Stomach (tissue), 9 donors: ENCODE data around the gene PMFBP1. TPM values are rescaled to one million over a fixed set of nuclear protein-coding genes. Genes with fewer than 3 reads are reported as not detected.

ENCODE experiments used
- DNase-seq, 2 donors: peaks; one replicate each; pipeline versions ENCODE4 v3.0.0 to v3.0.0-alpha.2; 2013 to 2019
- H3K27ac ChIP-seq, 5 donors: fragments of 200-600 bp in 4 of 5; sonication (generic) in 4 of 5; one replicate each; pipeline ENCODE4 v1.5.1; 2013 to 2019; ENCODE audit warnings: mild to moderate bottlenecking in 1 of 5, moderate library complexity in 1 of 5
- H3K27me3 ChIP-seq, 3 donors: fragments of 200-600 bp; sonication (generic); one replicate each; pipeline ENCODE4 v1.5.1; 2017 to 2019; ENCODE audit warnings: mixed run types in 1 of 3
- H3K36me3 ChIP-seq, 4 donors: fragments of 200-600 bp; sonication (generic); 1 replicate in 3 of 4; 2 replicates in 1 of 4; pipeline ENCODE4 v1.5.1; 2016 to 2019
- H3K4me1 ChIP-seq, 4 donors: fragments of 200-600 bp; sonication (generic); one replicate each; pipeline ENCODE4 v1.5.1; 2016 to 2019
- H3K4me3 ChIP-seq, 4 donors: fragments of 200-600 bp; sonication (generic) in 3 of 4; one replicate each; pipeline ENCODE4 v1.5.1; 2016 to 2019; ENCODE audit warnings: mild to moderate bottlenecking in 1 of 4
- H3K9me3 ChIP-seq, 4 donors: fragments of 200-600 bp; sonication (generic); one replicate each; pipeline ENCODE4 v1.5.1; 2016 to 2019
- CTCF ChIP-seq, 7 experiments: fragments of 450-650 bp in 4 of 7; fragments of 200-600 bp in 3 of 7; sonication (generic) in 3 of 7; IDR thresholded peaks; one replicate each; pipeline ENCODE4 v1.5.1; 2016 to 2019; ENCODE audit warnings: antibody characterized with exemption in 7 of 7, control low read depth in 2 of 7, mild to moderate bottlenecking in 1 of 7
- EP300 ChIP-seq: sonication (generic); formaldehyde crosslinking; IDR thresholded peaks from one replicate; pipeline ENCODE4 v1.6.1; 2017; ENCODE audit warnings: antibody characterized with exemption
- POLR2A ChIP-seq, 4 donors: fragments of 450-650 bp; IDR thresholded peaks; one replicate each; pipeline ENCODE4 v1.6.1; 2016; ENCODE audit warnings: antibody characterized with exemption in 4 of 4, control low read depth in 2 of 4, mild to moderate bottlenecking in 1 of 4, moderate library complexity in 1 of 4
- POLR2AphosphoS5 ChIP-seq, 3 donors: sonication (generic); formaldehyde crosslinking; IDR thresholded peaks; one replicate each; pipeline ENCODE4 v1.6.1; 2016; ENCODE audit warnings: antibody characterized with exemption in 3 of 3
- WGBS, 5 donors: extraction: QIAGEN DNeasy Blood & Tissue Kit in 3 of 5; methylation state at CpG; one replicate each; pipeline versions ENCODE4 v1.1.5 to v1.1.7; 2013 to 2018; 5-methylcytosine and 5-hydroxymethylcytosine counted together
- intact Hi-C: fragments of 100-400 bp; cut with DNase I; formaldehyde crosslinking; loops from one replicate; pipeline ENCODE4 v1.15.1; 2023; ENCODE audit warnings: low total_unique reads
- polyA plus RNA-seq, 3 donors: library from polyadenylated mRNA; stranded (reverse); fragments of 200-250 nt; gene quantifications; one replicate each; pipeline ENCODE4 v1.2.3, GENCODE V29; 2013
- total RNA-seq, 5 donors: library from RNA; depleted of rRNA; stranded (reverse); fragments of >200 nt; gene quantifications; one replicate each; pipeline versions ENCODE4 v1.1.0 to v1.2.3, GENCODE V29; 2014 to 2016
- donor health status: healthy with polysubstance abuse.
- donor health status: Bipolar disorder and iron deficiency.
- donor health status: healthy.

The PMFBP1 gene
- total and polyA plus RNA-seq, 8 donors = 0.29 to 9.8 (median 0.92) TPM; not detected in 1

GRCh38 chr16:72109966-72110530, 61.9 kb downstream of the PMFBP1 start:
- DNase-seq = no peak
- intact Hi-C loops = no loop called here
- Histone ChIP-seq H3K4me3 (no peak overlapping the region), H3K27me3 (no peaks in the 10 kb centered on the region), H3K36me3 (peaks cover 76 to 90% (median 87%) of the 10 kb centered on the region in 4 donors), H3K27ac (no peak overlapping the region), H3K9me3 (no peaks in the 10 kb centered on the region), H3K4me1 (no peaks in the 10 kb centered on the region)
- 90 to 93% (median 90%) methylated on average over 12 of the region's 12 CpGs for WGBS, 5 donors
- TF ChIP-seq POLR2A (IDR thresholded peaks at IDR 0.05) = no peak
- no peak for TF ChIP-seq POLR2AphosphoS5 (IDR thresholded peaks at IDR 0.05)
- no peak for TF ChIP-seq CTCF (IDR thresholded peaks at IDR 0.05)
- no peak for TF ChIP-seq EP300

- Histone ChIP-seq H3K36me3 (peaks cover 84 to 98% (median 94%) of the 10 kb centered on the region in 4 donors), H3K4me3 (no peak overlapping the region), H3K27me3 (no peaks in the 10 kb centered on the region), H3K27ac (no peak overlapping the region), H3K9me3 (no peaks in the 10 kb centered on the region), H3K4me1 (no peaks in the 10 kb centered on the region)
- no peak for DNase-seq
- intact Hi-C loops = no loop called here
- 92 to 95% (median 95%) methylated on average over 12 of the region's 12 CpGs for WGBS, 5 donors
- TF ChIP-seq POLR2A (IDR thresholded peaks at IDR 0.05) (no peak), CTCF (IDR thresholded peaks at IDR 0.05) (no peak), EP300 (no peak), POLR2AphosphoS5 (IDR thresholded peaks at IDR 0.05) (no peak)
Measured at GRCh38 chr16:72109300-72109699, 62.7 kb downstream of the PMFBP1 start.

GRCh38 chr16:72108353-72109102, 63.4 kb downstream of the PMFBP1 start:
- 83 to 92% (median 87%) methylated on average over 13 to 16 of the region's 16 CpGs for WGBS, 5 donors
- no peak for DNase-seq
- Histone ChIP-seq H3K27ac (no peak overlapping the region), H3K4me1 (no peaks in the 10 kb centered on the region), H3K36me3 (peaks cover 92 to 100% (median 100%) of the 10 kb centered on the region in 4 donors), H3K27me3 (no peaks in the 10 kb centered on the region), H3K9me3 (no peaks in the 10 kb centered on the region), H3K4me3 (no peak overlapping the region)
- TF ChIP-seq POLR2AphosphoS5 (IDR thresholded peaks at IDR 0.05) = no peak
- no peak for TF ChIP-seq POLR2A (IDR thresholded peaks at IDR 0.05)
- no peak for TF ChIP-seq EP300
- no peak for TF ChIP-seq CTCF (IDR thresholded peaks at IDR 0.05)
- intact Hi-C loops = no loop called here

GRCh38 chr16:72107371-72107770, 64.6 kb downstream of the PMFBP1 start:
- intact Hi-C loops = no loop called here
- H3K4me3 ChIP-seq = no peak overlapping the region
- 93 to 98% (median 95%) methylated on average over 12 to 17 of the region's 17 CpGs for WGBS, 5 donors
- TF ChIP-seq POLR2AphosphoS5 (IDR thresholded peaks at IDR 0.05) (no peak), EP300 (no peak), POLR2A (IDR thresholded peaks at IDR 0.05) (no peak), CTCF (IDR thresholded peaks at IDR 0.05) (no peak)
- H3K27me3 ChIP-seq = no peaks in the 10 kb centered on the region
- H3K27ac ChIP-seq = no peak overlapping the region
- peaks cover 97 to 100% (median 100%) of the 10 kb centered on the region in 4 donors for H3K36me3 ChIP-seq
- no peaks in the 10 kb centered on the region for H3K9me3 ChIP-seq
- no peaks in the 10 kb centered on the region for H3K4me1 ChIP-seq
- DNase-seq = no peak
